ENCODE results near the gene MTCL3.

Gene MTCL3

DNA sequence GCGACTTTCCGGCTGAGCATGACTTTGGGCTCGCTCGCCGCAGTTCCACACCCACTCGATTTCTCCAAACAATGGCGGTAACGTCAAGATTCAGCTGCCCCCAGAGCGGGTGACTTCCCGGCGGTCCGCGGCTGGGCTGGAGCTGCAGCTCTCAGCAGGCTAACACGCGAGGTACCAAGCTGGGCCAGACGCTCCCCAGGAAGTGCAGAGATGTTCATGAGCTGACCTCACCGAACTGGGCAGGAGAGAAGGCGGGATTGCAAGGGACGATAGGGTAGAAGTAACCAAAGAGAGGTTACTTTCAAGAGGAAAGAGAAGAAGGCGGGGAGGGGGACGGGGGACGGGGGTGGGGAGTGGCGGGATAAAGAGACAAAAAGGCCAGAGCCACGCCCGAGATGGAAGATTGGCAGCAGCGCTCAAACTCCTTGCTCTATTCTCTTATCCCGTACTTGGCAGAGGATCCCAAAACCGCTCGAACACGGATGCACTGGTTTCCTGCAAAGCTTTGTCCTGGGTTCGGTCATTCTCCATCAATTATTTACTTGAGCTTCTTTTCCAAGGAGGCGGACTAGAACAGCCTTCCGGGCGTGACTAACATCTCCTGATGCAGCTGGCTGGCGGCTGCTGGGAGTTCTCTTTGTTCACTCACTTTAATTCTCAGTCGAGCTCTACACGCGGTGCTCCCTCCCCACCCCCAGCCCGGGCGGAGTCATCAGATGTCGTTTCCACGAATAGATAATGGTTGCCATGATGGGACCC lies at the start of gene MTCL3:
Gene MTCL3 (minus strand): TSS at position 626 of the 759 bp plus-strand sequence.
- DNase-seq (ENCODE audit: low spot score): no peak

DNA sequence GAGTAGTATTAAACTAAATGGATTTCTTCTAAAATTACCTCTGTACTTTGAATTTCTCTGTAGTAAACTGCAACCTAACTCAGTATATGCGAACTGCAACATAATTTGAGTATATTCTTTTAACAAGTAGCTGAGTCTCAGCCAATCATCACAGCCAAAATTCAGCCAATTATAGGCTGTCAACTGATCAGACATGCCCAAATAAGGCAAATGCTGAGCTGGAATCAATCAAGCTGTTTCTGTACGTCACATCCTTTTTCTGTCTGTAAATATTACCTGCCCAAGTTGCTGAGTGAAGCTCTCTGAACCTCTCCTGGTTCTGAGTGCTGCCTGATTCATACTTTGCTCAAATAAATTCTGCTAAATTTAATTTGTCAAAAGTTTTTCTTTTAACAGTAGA lies 48.3 kb upstream of the MTCL3 start:
- DNase-seq (ENCODE audit: low spot score): no peak

DNA sequence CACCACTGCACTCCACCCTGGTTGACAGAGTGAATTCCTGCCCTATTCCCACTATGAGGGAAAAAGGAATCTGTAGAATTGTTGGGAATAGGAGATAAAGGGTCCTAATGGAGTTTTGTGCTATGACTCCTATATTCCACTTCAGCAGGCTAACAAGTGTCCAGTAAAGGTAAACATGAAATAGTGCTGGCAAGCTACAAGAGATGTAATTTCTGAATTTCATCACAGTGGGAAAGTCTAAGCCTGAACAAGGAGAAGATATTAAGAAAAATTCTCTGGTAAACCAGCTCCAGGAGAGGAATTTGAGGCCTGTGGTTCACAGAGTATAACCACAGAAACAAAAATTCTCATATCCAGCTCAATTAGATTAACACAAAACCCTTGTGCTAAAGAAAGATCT lies 47.5 kb upstream of the MTCL3 start:
- DNase-seq (ENCODE audit: low spot score): no peak

DNA sequence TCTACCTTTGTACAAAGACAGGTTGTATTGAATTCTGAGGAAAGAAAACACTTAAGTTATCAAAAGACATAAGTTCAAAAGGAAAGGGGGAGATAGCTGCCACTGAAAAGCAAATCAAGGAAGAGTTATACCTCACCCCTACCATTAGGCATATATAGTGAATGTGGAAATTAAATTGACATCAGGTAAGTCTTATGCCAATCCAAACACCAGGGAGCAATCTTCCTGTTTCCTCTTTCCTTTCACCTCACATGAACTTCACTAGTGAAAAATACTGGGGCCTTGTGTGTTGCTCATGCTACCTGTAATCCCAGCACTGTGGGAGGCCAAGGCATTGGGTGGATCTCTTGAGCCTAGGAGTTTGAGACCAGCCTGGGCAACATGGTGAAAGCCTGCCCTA lies 47.0 kb upstream of the MTCL3 start:
- DNase-seq (ENCODE audit: low spot score): no peak

DNA sequence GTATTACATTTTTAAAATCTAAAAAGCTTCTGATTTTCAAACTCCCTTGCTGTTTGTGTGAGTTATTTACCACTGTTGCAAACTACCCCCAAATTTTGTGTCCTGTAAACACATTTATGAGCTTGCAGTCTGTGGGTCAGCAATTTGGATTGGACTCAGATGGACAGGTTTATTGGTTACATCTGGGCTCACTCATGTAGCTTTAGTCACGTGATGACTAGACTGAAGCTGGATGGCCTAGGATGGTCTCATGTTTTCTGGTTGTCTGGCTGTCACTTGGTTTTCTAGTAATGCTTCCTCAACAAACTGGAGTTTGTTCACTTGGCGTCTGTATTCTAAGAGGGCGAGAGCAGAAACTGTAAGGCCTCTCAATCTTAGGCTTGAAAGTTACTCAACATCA lies 45.6 kb upstream of the MTCL3 start:
- DNase-seq (ENCODE audit: low spot score): no peak

DNA sequence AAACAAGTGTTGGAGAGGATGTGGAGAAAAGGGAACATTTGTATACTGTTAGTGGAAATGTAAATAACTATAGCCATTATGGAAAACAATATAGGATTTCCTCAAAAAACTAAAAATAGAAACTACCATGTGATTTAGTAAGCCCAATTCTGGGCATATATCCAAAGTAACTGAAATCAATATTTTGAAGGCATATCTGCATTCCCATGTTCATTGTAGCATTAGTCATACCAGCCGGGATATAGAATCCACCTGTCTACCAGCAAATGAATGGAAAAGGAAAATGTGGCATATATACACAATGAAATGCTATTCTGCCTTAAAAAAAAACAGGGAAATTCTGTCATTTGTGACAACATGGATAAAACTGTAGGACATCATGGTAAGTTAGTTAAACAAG lies 42.5 kb upstream of the MTCL3 start:
- DNase-seq (ENCODE audit: low spot score): no peak

DNA sequence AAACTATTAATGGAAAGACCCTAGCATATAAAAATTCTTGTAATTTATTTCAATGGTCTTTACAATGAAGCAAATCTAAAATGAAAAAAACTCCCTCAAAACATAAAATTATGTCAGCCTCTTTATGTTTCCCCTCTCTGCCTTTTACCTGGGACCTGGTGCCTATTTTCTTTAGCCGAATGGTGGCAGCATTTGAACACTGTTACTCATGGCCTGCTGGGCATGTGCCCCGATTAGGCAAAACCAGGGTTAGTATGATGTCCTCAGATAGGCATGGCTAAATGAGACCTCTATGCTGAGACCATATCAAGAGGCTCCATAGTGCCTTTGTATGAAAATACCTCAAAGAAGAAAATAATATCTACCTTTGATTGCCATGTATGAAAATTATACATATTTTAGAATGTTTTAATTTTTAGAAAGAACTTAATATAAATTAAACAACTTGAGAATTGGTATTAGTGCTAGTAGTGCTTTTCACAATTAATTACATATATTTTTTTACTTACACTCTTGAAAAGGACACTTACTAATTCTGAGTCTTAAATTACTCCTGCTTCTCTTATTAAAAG lies 35.4 kb upstream of the MTCL3 start:
- DNase-seq (ENCODE audit: low spot score): peak; percentile 6

DNA sequence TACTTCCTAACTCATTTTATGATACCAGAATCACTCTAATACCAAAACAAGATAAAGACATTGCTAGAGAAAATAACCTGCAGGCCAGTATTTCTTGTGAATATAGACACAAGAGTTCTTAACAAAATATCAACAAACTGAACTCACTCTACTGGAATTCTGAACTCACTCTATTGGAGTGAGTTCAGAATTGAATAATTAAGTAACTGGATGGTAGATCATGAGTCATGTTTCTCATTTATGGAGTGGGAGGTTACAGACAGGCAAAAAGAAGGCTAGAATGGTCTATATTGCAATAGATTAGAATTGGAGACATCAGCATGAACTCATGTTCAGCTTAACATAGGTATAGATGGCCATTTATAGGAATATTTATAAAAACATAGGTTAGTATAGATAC lies 31.3 kb upstream of the MTCL3 start:
- no peak for DNase-seq (ENCODE audit: low spot score)

DNA sequence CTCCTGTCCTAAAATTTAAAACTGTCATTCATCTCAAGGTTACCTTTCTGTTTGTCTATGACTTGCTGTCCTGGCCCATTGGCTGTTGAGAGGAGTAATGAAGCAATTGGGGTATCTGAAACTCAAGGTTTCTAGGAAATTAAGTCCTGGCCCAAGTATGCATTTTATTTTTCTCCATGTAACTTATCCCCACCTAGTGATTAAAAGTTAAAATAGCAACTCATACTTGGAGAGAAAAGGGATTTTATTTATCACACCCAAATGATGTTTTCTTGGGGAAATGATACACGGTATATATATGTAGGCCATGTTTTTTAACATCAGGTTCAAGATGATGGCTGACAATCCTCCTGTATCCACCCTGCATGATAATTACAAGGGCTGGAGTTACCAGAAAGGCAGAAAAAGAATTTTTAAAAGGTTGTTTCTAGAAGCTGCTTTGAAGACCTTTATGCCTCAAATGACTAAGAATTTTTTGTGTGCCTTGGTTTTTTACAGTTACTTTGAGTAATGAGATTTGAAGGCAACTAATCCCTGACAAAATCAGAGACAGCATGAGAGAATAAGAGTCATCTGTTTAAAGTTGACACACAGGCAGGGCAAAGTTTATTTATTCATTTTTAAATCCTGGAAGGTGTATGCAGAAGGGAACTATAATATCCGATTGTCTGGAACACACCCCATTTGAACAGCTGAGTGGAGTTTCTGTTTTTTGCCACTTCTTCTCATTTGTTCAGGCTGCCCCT lies 28.9 kb upstream of the MTCL3 start:
- no peak for DNase-seq (ENCODE audit: low spot score)

DNA sequence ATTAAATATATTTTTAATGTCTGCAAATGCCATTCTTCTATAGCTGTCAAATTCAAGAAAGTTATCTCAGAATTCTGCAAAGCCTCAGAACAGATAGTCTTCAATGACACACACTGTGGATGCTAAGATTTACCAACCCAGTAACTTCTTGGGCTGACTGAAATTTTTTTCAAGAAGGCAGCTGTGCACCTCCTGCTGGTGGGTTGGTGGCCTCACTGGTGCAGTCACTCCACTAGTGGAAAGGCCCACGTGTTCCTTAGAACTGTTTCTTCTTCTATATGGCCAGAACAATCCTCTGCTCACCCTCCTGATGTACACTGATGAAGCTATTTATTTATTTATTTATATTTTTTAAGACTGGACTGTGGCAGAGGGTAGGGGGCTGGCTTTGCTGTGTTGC lies 28.1 kb upstream of the MTCL3 start:
- no peak for DNase-seq (ENCODE audit: low spot score)

DNA sequence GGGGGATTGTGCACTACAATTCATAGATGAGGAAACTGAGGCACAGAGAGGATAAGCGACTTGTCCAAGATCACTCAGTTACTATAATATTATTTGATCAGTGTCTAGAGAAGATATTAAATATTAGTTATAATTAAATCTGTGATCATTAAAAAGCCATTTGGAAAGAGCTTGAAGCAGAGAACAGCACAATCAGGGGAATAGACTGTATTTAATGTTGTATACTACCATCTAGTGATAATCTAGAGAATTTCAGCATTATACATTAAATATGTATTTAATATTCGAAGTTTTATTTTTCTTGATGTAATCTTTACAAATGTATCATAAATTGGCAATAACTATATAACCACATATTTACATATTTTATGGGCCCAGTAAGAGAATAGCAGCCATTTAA lies 20.1 kb upstream of the MTCL3 start:
- DNase-seq (ENCODE audit: low spot score): no peak

DNA sequence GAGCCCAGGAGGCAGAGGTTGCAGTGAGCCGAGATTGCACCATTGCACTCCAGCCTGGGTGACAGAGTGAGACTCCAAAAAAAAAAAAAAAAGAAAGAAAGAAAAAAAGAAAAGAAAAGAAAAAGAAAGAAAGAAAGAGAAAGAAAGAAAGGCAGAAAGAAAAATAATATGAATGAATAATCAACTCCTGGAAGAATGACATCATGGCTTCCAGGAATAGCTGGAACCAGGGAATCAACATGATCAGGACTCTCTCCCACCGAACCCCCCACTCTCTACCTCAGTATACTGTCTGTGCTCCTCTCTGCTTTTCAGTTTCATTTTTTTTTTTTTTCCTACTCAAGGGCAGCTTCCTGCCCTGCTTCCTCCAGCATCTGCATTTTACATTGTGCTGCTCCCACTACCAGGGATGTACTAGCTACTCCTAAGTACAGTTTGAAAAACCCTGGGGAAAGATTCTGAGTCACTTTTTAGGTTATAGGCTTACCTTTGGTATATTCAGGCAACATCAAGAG lies 19.7 kb upstream of the MTCL3 start:
- no peak for DNase-seq (ENCODE audit: low spot score)

DNA sequence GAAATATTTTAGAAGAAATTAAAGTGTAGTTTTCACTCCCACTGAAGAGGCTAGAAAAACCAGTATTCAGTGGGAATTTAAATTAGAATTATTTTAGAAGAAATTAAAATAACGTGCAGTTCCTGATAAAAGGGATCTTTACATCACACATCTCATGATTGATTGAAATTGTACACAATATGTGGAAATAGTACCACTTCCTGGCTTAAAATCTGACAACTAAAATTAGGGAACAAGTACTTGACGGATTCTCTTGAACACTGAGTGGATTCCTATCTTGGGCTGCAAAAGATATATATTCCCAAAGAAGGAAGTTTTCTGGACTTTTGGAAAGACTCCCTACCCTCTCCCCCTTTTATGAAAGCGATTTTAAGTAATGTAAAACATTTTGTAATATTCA lies 14.6 kb upstream of the MTCL3 start:
- DNase-seq (ENCODE audit: low spot score): no peak

DNA sequence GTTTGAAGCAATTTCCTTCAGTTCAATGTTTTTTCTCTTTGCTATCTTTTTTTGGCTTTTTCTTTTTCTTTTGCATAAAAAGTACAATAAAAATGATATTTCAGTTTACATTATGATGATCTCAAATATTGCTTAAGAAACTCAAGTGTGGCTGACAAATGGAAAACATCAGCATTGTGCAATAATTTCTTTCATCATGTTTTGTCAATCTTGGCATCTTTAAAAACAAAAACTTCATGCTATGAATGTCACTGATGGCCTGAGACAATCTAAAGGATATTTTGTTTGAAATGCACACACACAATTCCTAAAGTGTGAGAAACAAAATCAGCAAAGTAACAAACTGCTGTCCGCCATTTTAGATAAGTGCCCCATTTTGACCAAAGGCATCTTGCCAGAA lies 13.9 kb upstream of the MTCL3 start:
- DNase-seq (ENCODE audit: low spot score): no peak

DNA sequence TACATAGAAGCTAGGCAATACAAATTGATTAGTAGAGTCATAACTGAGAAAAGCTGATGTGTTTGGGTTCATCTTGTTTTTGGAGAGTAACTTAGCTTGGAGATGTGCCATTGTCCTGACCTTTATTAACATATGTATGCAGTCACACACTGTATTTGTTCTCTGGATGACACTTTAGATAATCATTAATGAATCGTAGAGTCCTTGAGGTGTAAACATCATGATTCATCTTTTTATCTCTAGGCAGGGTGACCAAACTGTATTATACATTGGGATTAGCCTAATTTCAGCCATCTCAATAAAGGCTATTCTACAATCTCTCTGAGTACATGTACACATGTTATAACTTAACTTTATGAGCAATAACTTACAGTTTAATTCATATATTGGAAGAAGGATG lies 3.6 kb upstream of the MTCL3 start:
- no peak for DNase-seq (ENCODE audit: low spot score)

DNA sequence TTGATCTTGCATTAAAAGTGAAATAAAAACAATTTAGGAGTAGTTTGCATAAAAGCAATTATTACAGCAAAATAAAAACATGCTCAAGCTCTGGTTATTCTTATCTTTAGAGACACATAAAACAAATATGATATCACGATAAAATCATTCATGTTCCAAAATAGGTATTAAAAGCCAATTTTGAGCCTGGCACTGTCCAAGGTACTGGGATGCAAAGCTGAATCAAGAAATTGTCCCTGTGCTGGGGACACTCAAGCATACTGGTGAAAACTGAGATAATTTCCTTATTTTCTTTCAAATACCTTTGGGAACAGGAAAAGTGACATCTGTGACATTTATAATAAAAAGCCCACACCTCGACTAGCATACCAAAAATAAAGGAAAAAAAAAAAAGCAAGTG lies 931 bp upstream of the MTCL3 start:
- no peak for DNase-seq (ENCODE audit: low spot score)

DNA sequence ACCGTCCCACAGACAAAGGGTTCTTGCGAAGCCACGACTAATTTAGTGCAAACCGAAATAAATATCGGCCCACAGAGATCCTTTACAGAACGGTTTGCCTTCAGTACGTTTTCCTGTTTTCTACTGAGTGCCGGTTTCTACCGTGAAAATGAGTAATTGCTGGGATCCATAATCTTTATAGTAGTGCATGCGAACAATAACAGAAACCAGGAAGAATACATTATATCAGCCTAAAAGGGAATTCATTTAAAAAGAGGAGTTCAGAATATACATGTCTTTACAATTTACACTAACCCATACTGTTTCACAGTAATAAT lies 292 bp upstream of the MTCL3 start:
- DNase-seq (ENCODE audit: low spot score): no peak

DNA sequence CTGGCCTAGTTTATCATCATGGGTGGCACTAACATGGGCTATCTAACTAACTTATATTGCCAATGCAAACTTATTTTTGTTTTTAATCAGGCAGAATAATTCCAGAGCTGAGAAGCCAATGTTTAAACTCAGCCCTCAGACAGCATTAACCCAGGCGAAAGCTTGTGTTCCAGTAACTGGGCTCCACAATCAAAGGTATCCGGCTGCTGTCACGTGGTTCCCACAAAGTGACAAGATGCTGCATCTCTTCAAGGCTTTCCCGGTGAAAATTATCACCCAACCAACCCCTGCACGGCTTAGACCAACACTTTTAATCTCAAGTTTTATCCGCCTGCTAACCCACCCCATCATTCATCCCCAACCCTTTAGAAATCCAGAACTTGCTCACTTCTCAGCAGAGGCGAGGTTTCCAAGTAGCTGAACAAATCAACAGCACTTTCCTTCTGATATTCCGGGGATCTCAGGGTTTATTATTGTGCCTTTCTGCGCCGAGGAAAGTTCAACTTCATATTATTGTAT lies 885 bp downstream of the MTCL3 start:
- no peak for DNase-seq (ENCODE audit: low spot score)

DNA sequence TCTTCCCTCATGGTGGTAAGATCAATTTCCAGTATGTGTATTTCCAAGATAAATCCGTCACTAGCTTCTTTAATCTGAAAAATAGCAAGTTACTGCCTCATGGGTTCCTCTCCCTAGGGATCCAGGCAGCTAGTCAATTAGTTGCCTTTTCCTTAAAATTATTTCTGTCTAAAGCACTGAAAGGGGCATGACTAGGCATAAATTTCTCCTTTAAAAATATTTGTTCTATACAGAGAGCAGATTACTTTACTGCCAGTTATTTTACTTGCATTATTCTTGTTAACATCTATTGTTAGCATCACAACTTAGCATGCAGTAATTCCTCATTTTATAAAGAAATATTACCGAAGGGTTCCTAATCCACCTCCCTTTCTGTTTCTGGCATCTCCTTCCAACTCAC lies 1.4 kb downstream of the MTCL3 start:
- DNase-seq (ENCODE audit: low spot score): no peak

DNA sequence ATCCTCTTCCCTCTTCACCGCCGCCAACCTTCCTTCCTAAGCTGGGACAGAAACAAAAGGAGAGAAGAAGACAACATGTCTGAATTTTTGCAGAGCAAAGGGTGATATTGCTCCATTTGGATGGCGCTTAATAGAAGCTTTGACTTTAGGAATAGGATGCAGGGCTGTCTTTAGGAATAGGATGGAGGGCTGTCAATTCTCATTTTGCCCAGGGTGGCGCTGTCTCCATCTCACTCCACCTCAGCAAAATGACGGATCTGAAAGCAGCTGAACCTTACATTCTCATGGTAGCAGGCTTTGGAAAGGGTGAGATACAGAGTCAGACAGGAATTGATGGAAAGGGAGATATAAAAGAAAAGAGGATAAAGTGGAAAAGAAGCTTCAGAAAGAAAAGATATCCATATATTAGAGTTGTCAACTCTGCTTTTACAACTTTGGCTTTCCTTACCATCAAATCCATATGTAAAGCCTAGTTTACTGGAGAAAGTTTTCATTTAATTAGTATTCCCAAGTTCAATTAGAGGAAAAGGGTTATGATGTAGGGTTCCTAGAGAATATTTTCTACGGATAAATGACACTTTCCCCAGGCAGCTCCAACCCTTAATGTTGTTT lies 2.4 kb downstream of the MTCL3 start:
- peak; percentile 82 for DNase-seq (ENCODE audit: low spot score)

DNA sequence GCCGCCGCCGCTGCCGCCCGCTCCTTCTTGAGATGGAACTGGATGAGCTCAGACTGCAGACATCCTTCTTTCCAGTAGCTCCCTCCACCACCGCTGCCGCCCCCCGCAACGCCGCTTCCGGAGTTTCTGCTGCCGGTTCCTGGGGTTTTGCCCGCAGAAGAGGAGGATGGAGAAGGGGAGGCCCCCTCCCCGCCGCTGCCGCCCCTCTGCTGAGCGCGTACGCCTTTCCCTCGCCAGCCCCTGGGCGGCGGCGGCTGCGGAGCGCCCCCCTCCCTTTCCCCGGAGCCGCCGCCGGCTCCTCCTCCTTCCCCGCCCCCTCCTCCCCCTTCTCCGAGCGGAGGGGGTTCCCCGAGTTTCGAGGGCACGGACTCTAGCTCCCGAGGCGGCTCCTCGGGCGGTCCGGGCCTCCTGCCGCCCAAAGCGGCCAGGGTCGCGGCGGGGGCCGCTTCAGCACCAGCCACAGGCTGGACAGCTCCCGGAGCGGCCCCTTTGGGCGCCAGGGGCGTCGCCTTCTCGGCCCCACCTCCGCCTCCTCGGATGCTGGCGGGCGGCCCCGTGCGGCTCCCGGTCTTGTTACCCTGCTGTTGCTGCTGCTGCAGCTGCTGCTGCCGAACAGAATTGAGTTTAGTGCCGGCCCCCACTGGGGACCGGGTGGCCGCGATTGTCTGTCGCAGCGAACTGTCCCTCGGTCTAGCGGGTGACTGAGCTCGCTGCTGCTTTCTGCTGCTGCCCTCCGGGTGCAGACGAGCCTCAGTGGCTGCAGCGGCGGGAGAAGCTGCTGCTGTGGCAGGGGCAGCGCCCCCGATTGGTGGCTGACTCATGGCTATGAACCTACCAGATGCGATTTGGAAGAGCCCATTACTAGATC lies 3.1 kb downstream of the MTCL3 start:
- DNase-seq (ENCODE audit: low spot score): peak; percentile 67
